ENCODE data around the gene PYGO2. TPM values are rescaled to one million over a fixed set of nuclear protein-coding genes. Genes with fewer than 3 reads are reported as not detected.
"Not testable (repeated sequence)": the region's sequence is repeated elsewhere in the genome, so short reads cannot be mapped to it uniquely, and the experiment has no call there.

Gene PYGO2
- total RNA-seq, 2 donors from 2014 or later: 27.4 to 36.0 TPM

GRCh38 chr1:154925335-154926170 lies 36.0 kb downstream of the PYGO2 start:
- ATAC-seq (no peak), DNase-seq (ENCODE audit: low spot score) (no peak)
- Mint-ChIP-seq H3K9me3 (no peaks in the 10 kb centered on the region), H3K27ac (no peak overlapping the region), H3K27me3 (no peaks in the 10 kb centered on the region), H3K4me3 (no peak overlapping the region), H3K4me1 (ENCODE audit: low read depth in 2 of 2) (peaks cover 0 to 4% of the 10 kb centered on the region in 2 donors), H3K36me3 (peaks cover 13% of the 10 kb centered on the region)

- ATAC-seq: no peak
- Mint-ChIP-seq H3K4me1 (ENCODE audit: low read depth in 2 of 2) (peaks cover 0 to 4% of the 10 kb centered on the region in 2 donors), H3K9me3 (no peaks in the 10 kb centered on the region), H3K27me3 (no peaks in the 10 kb centered on the region), H3K27ac (no peak overlapping the region), H3K4me3 (no peak overlapping the region), H3K36me3 (peaks cover 13% of the 10 kb centered on the region)
- no peak for DNase-seq (ENCODE audit: low spot score)
Measured at GRCh38 chr1:154923695-154924094, 37.9 kb downstream of the PYGO2 start.

GRCh38 chr1:154913273-154913672 lies 48.3 kb downstream of the PYGO2 start:
- DNase-seq (ENCODE audit: low spot score) (no peak), ATAC-seq (no peak)
- H3K4me1 Mint-ChIP-seq (ENCODE audit: low read depth in 2 of 2): no peaks in the 10 kb centered on the region
- H3K9me3 Mint-ChIP-seq: no peaks in the 10 kb centered on the region
- peaks cover 6% of the 10 kb centered on the region for H3K36me3 Mint-ChIP-seq
- no peaks in the 10 kb centered on the region for H3K27me3 Mint-ChIP-seq
- H3K27ac Mint-ChIP-seq: no peak overlapping the region
- no peak overlapping the region for H3K4me3 Mint-ChIP-seq

GRCh38 chr1:154912755-154913154 lies 48.8 kb downstream of the PYGO2 start:
- ATAC-seq (no peak), DNase-seq (ENCODE audit: low spot score) (no peak)
- Mint-ChIP-seq H3K27me3 (no peaks in the 10 kb centered on the region), H3K36me3 (peaks cover 6% of the 10 kb centered on the region), H3K27ac (no peak overlapping the region), H3K9me3 (no peaks in the 10 kb centered on the region), H3K4me3 (no peak overlapping the region), H3K4me1 (ENCODE audit: low read depth in 2 of 2) (no peaks in the 10 kb centered on the region)

- DNase-seq (ENCODE audit: low spot score) (no peak), ATAC-seq (no peak)
- H3K36me3 Mint-ChIP-seq: peaks cover 6% of the 10 kb centered on the region
- H3K4me3 Mint-ChIP-seq: no peak overlapping the region
- H3K4me1 Mint-ChIP-seq (ENCODE audit: low read depth in 2 of 2): no peaks in the 10 kb centered on the region
- H3K27ac Mint-ChIP-seq: no peak overlapping the region
- H3K27me3 Mint-ChIP-seq: no peaks in the 10 kb centered on the region
- no peaks in the 10 kb centered on the region for H3K9me3 Mint-ChIP-seq
Measured at GRCh38 chr1:154911691-154912550, 49.7 kb downstream of the PYGO2 start.

- Mint-ChIP-seq H3K27ac (no peak overlapping the region), H3K9me3 (no peaks in the 10 kb centered on the region), H3K4me1 (ENCODE audit: low read depth in 2 of 2) (no peaks in the 10 kb centered on the region), H3K4me3 (no peak overlapping the region), H3K36me3 (no peaks in the 10 kb centered on the region), H3K27me3 (no peaks in the 10 kb centered on the region)
- ATAC-seq (no peak), DNase-seq (ENCODE audit: low spot score) (no peak)
Measured at GRCh38 chr1:154910851-154911250, 50.7 kb downstream of the PYGO2 start.

- no peak for ATAC-seq
- no peaks in the 10 kb centered on the region for H3K9me3 Mint-ChIP-seq
- H3K4me3 Mint-ChIP-seq: no peak overlapping the region
- no peak for DNase-seq (ENCODE audit: low spot score)
- no peak overlapping the region for H3K27ac Mint-ChIP-seq
- no peaks in the 10 kb centered on the region for H3K36me3 Mint-ChIP-seq
- no peaks in the 10 kb centered on the region for H3K27me3 Mint-ChIP-seq
- no peaks in the 10 kb centered on the region for H3K4me1 Mint-ChIP-seq (ENCODE audit: low read depth in 2 of 2)
Measured at GRCh38 chr1:154908937-154909336, 52.6 kb downstream of the PYGO2 start.

- not testable (repeated sequence) for H3K27ac Mint-ChIP-seq; H3K9me3 Mint-ChIP-seq; H3K4me1 Mint-ChIP-seq (ENCODE audit: low read depth in 2 of 2); DNase-seq (ENCODE audit: low spot score); H3K27me3 Mint-ChIP-seq; ATAC-seq; H3K4me3 Mint-ChIP-seq; H3K36me3 Mint-ChIP-seq
Measured at GRCh38 chr1:154908129-154908528, 53.5 kb downstream of the PYGO2 start.

Other genes with a start within 250 kb of the PYGO2 start
- under 1 TPM in 1 of 2 donors, not detected in 1; 0.08 TPM for gene KCNN3, start 91.5 kb downstream of the PYGO2 start, total RNA-seq
- gene PMVK, start 25.1 kb downstream of the PYGO2 start, total RNA-seq: 10 to 100 TPM; 28.8 to 53.9 TPM
- gene PBXIP1, start 5.7 kb downstream of the PYGO2 start, total RNA-seq: 10 to 100 TPM; 28.9 to 40.7 TPM
- gene SHC1, start 9.0 kb upstream of the PYGO2 start, total RNA-seq: 10 to 100 TPM; 72.3 to 72.7 TPM
- gene CKS1B, start 12.9 kb upstream of the PYGO2 start, total RNA-seq: 10 to 100 TPM; 52.4 to 72.9 TPM
- 10 to 100 TPM; 53.1 to 84.2 TPM for gene FLAD1, start 21.6 kb upstream of the PYGO2 start, total RNA-seq
- gene LENEP, start 31.8 kb upstream of the PYGO2 start, total RNA-seq: 1 to 10 TPM in 1 of 2 donors, under 1 TPM in 1; 0.48 to 4.3 TPM
- 100 to 1,000 TPM in 1 of 2 donors, 10 to 100 TPM in 1; 78.4 to 107 TPM for gene ZBTB7B, start 41.0 kb upstream of the PYGO2 start, total RNA-seq
- gene DCST2, start 72.0 kb upstream of the PYGO2 start, total RNA-seq: under 1 TPM in 1 of 2 donors, not detected in 1; 0.57 TPM
- gene DCST1, start 72.0 kb upstream of the PYGO2 start, total RNA-seq: not detected
- gene ADAM15, start 89.5 kb upstream of the PYGO2 start, total RNA-seq: 100 to 1,000 TPM in 1 of 2 donors, 10 to 100 TPM in 1; 42.1 to 107 TPM
- gene EFNA4, start 102.0 kb upstream of the PYGO2 start, total RNA-seq: 1 to 10 TPM; 1.7 to 4.7 TPM
- gene EFNA3, start 117.1 kb upstream of the PYGO2 start, total RNA-seq: 1 to 10 TPM in 1 of 2 donors, not detected in 1; 1.2 TPM
- gene EFNA1, start 166.1 kb upstream of the PYGO2 start, total RNA-seq: not detected
- 10 to 100 TPM; 28.8 to 36.3 TPM for gene SLC50A1, start 174.1 kb upstream of the PYGO2 start, total RNA-seq
- gene DPM3, start 178.7 kb upstream of the PYGO2 start, total RNA-seq: 10 to 100 TPM; 26.0 to 31.1 TPM
- gene KRTCAP2, start 211.5 kb upstream of the PYGO2 start, total RNA-seq: 100 to 1,000 TPM; 149 to 223 TPM
- 1 to 10 TPM; 3.6 to 9.3 TPM for gene TRIM46, start 212.1 kb upstream of the PYGO2 start, total RNA-seq
- gene THBS3, start 246.1 kb upstream of the PYGO2 start, total RNA-seq: 1 to 10 TPM; 4.1 to 9.4 TPM
- gene MTX1, start 246.9 kb upstream of the PYGO2 start, total RNA-seq: 10 to 100 TPM; 42.6 to 53.0 TPM